Neural cell (in vitro differentiated cells): ENCODE data around the gene MYO9B. TPM values are rescaled to one million over a fixed set of nuclear protein-coding genes. Genes with fewer than 3 reads are reported as not detected.

Experiments used
- H2AFZ ChIP-seq: fragments of 200-600, 300-800 bp; sonication (generic), shearing (Covaris generic); 2 replicates; pipeline ENCODE4 v1.6.0; 2014; ENCODE audit warnings: low read depth, mild to moderate bottlenecking, antibody characterized with exemption, low read length, moderate library complexity
- H3F3A ChIP-seq: fragments of 200-600 bp; shearing (Covaris generic); 2 replicates; pipeline ENCODE4 v1.6.1; 2016; ENCODE audit warnings: mild to moderate bottlenecking, moderate library complexity, mixed read lengths, antibody characterized with exemption, low read length; ENCODE audit not compliant: insufficient read depth, poor library complexity, severe bottlenecking
- H3K27ac ChIP-seq: fragments of 200-600, 300-800 bp; sonication (generic), shearing (Covaris generic); 2 replicates; pipeline ENCODE4 v1.5.1; 2014; ENCODE audit warnings: mild to moderate bottlenecking, low read length, moderate library complexity
- H3K27me3 ChIP-seq: fragments of 300-800, 200-600 bp; sonication (generic), shearing (Covaris generic); 2 replicates; pipeline ENCODE4 v1.6.0; 2014; ENCODE audit warnings: mild to moderate bottlenecking, low read depth, low read length, moderate library complexity; ENCODE audit not compliant: insufficient read depth
- H3K36me3 ChIP-seq: fragments of 300-800, 200-600 bp; sonication (generic), shearing (Covaris generic); 2 replicates; pipeline ENCODE4 v1.5.1; 2014; ENCODE audit warnings: mild to moderate bottlenecking, antibody characterized with exemption, low read length, moderate library complexity; ENCODE audit not compliant: insufficient read depth
- H3K4me2 ChIP-seq: fragments of 300-800, 200-600 bp; sonication (generic), shearing (Covaris generic); 2 replicates; pipeline ENCODE4 v1.6.0; 2014; ENCODE audit warnings: mild to moderate bottlenecking, low read length
- H3K4me3 ChIP-seq: fragments of 300-800, 200-600 bp; sonication (generic), shearing (Covaris generic); 2 replicates; pipeline ENCODE4 v1.5.1; 2014; ENCODE audit warnings: mild to moderate bottlenecking, low read length, moderate library complexity
- H3K79me2 ChIP-seq: fragments of 200-600 bp; shearing (Covaris generic); replicated peaks from 2 replicates; pipeline ENCODE4 v1.6.0; 2014; ENCODE audit warnings: mild to moderate bottlenecking, low read length, moderate library complexity; ENCODE audit not compliant: insufficient read depth
- H3K9ac ChIP-seq: fragments of 300-800, 200-600 bp; sonication (generic), shearing (Covaris generic); 2 replicates; pipeline ENCODE4 v1.6.1; 2016; ENCODE audit warnings: mild to moderate bottlenecking, low read length, mixed read lengths
- H3K9me2 ChIP-seq: fragments of 200-600 bp; shearing (Covaris generic); 2 replicates; pipeline ENCODE4 v1.6.1; 2016; ENCODE audit warnings: mild to moderate bottlenecking, low read length, mixed read lengths; ENCODE audit not compliant: insufficient read depth
- H3K9me3 ChIP-seq: fragments of 200-600, 300-800 bp; sonication (generic), shearing (Covaris generic); 2 replicates; pipeline ENCODE4 v1.6.1; 2016; ENCODE audit warnings: mild to moderate bottlenecking, mixed run types, low read length, moderate library complexity, mixed read lengths
- H4K20me1 ChIP-seq: fragments of 200-600 bp; shearing (Covaris generic); 2 replicates; pipeline ENCODE4 v1.6.1; 2016; ENCODE audit warnings: mild to moderate bottlenecking, mixed run types; ENCODE audit not compliant: insufficient read depth
- EP300 ChIP-seq: fragments of 450-650 bp; conservative IDR thresholded peaks from 2 replicates; pipeline ENCODE4 v1.6.1; 2014; ENCODE audit warnings: antibody characterized with exemption, mild to moderate bottlenecking, moderate library complexity; ENCODE audit not compliant: poor library complexity, severe bottlenecking
- EZH2 ChIP-seq: fragments of 200-600, 300-800 bp; shearing (Covaris generic), sonication (generic); IDR thresholded peaks from 2 replicates; pipeline ENCODE4 v1.6.1; 2014; ENCODE audit warnings: antibody characterized with exemption, low read length, borderline replicate concordance, mild to moderate bottlenecking; ENCODE audit not compliant: insufficient read depth, poor library complexity, severe bottlenecking
- MXI1 ChIP-seq: fragments of 450-650 bp; conservative IDR thresholded peaks from 2 replicates; pipeline ENCODE4 v1.6.1; 2014; ENCODE audit warnings: antibody characterized with exemption, mild to moderate bottlenecking; ENCODE audit not compliant: poor library complexity, severe bottlenecking
- POLR2AphosphoS5 ChIP-seq: IDR thresholded peaks from 2 replicates; pipeline ENCODE4 v1.6.1; 2012
- RAD21 ChIP-seq: fragments of 450-650 bp; conservative IDR thresholded peaks from 2 replicates; pipeline ENCODE4 v1.6.1; 2014; ENCODE audit warnings: antibody characterized with exemption, mild to moderate bottlenecking, moderate library complexity
- REST ChIP-seq: IDR thresholded peaks from 2 replicates; pipeline ENCODE4 v1.6.1; 2012; ENCODE audit warnings: borderline replicate concordance
- SMC3 ChIP-seq: fragments of 450-650 bp; conservative IDR thresholded peaks from 2 replicates; pipeline ENCODE4 v1.6.1; 2014; ENCODE audit warnings: antibody characterized with exemption, mild to moderate bottlenecking, moderate library complexity; ENCODE audit not compliant: poor library complexity
- TAF1 ChIP-seq: IDR thresholded peaks from 2 replicates; pipeline ENCODE4 v1.6.1; 2012; ENCODE audit warnings: low read depth
- polyA plus RNA-seq: library from polyadenylated mRNA; depleted of rRNA; stranded (reverse); fragments of >200 nt; gene quantifications from 2 replicates; pipeline ENCODE4 v1.2.3, GENCODE V29; 2014
- TF ChIP-seq, protein P1 (sequence below): fragments of 450-650 bp; IDR thresholded peaks from 2 replicates; pipeline ENCODE4 v1.5.1; 2014; ENCODE audit warnings: antibody characterized with exemption, mild to moderate bottlenecking, moderate library complexity; ENCODE audit not compliant: poor library complexity, severe bottlenecking

Gene MYO9B
- polyA plus RNA-seq, 1 donor from 2014 or later = 27.2 TPM

DNA sequence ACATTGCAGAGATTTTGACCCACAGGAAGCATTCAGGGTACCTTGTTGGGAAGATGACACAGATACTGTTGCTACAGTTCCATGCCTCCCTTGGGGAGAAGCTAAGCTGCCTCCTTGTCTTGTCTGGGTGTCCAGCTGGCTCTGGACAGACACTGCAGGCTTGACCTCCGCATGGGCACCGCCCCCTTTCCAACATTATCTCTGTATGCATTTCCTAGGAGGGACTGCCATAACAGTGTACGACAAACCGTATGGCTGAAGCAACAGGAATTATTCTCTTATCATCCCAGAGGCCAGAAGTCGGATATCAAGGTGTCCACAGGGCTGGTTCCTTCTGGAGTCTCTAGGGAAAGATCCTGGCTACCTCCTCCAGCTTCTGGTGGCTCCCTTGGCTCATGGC lies 72.6 kb downstream of the MYO9B start (continued):
- TF ChIP-seq EP300 = no peak
- no peak for TF ChIP-seq MXI1

- no peaks in the 10 kb centered on the region for H3K79me2 ChIP-seq
- no peaks in the 10 kb centered on the region for H3K36me3 ChIP-seq
- H3K9me2 ChIP-seq = no peaks in the 10 kb centered on the region
- no peak overlapping the region for H3K9ac ChIP-seq
- H4K20me1 ChIP-seq = no peaks in the 10 kb centered on the region
- H3K27ac ChIP-seq = no peak overlapping the region
- no peak overlapping the region for H2AFZ ChIP-seq
- H3K4me2 ChIP-seq = no peak overlapping the region
- H3F3A ChIP-seq = no peaks in the 10 kb centered on the region
- no peaks in the 10 kb centered on the region for H3K27me3 ChIP-seq
- H3K9me3 ChIP-seq = no peaks in the 10 kb centered on the region
- TF ChIP-seq TAF1 (no peak), EP300 (no peak), EZH2 (no peak), SMC3 (no peak), REST (no peak), POLR2AphosphoS5 (no peak), RAD21 (no peak), MXI1 (no peak)
- TF ChIP-seq, protein P1, sequence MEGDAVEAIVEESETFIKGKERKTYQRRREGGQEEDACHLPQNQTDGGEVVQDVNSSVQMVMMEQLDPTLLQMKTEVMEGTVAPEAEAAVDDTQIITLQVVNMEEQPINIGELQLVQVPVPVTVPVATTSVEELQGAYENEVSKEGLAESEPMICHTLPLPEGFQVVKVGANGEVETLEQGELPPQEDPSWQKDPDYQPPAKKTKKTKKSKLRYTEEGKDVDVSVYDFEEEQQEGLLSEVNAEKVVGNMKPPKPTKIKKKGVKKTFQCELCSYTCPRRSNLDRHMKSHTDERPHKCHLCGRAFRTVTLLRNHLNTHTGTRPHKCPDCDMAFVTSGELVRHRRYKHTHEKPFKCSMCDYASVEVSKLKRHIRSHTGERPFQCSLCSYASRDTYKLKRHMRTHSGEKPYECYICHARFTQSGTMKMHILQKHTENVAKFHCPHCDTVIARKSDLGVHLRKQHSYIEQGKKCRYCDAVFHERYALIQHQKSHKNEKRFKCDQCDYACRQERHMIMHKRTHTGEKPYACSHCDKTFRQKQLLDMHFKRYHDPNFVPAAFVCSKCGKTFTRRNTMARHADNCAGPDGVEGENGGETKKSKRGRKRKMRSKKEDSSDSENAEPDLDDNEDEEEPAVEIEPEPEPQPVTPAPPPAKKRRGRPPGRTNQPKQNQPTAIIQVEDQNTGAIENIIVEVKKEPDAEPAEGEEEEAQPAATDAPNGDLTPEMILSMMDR = no peak
- no peak overlapping the region for H3K4me3 ChIP-seq
Measured at GRCh38 chr19:17149393-17150135, 74.0 kb downstream of the MYO9B start.

GRCh38 chr19:17153996-17154395 lies 78.4 kb downstream of the MYO9B start:
- H2AFZ ChIP-seq = no peak overlapping the region
- no peaks in the 10 kb centered on the region for H3F3A ChIP-seq
- H3K27me3 ChIP-seq = no peaks in the 10 kb centered on the region
- H3K4me3 ChIP-seq = no peak overlapping the region
- no peak overlapping the region for H3K27ac ChIP-seq
- no peaks in the 10 kb centered on the region for H4K20me1 ChIP-seq
- H3K9ac ChIP-seq = no peak overlapping the region
- H3K36me3 ChIP-seq = no peaks in the 10 kb centered on the region
- H3K79me2 ChIP-seq = no peaks in the 10 kb centered on the region
- TF ChIP-seq, protein P1 = no peak
- TF ChIP-seq REST = no peak
- no peak for TF ChIP-seq SMC3
- TF ChIP-seq TAF1 = no peak
- TF ChIP-seq MXI1 = no peak
- no peak for TF ChIP-seq POLR2AphosphoS5
- TF ChIP-seq EZH2 = no peak
- no peak for TF ChIP-seq EP300
- TF ChIP-seq RAD21 = no peak
- no peaks in the 10 kb centered on the region for H3K9me2 ChIP-seq
- H3K4me2 ChIP-seq = no peak overlapping the region
- H3K9me3 ChIP-seq = no peaks in the 10 kb centered on the region
